ENCODE results near the gene ST8SIA5.

Gene ST8SIA5

GRCh38 chr18:46711444-46711863 is 45.4 kb downstream of the ST8SIA5 start:
- DNase-seq (ENCODE audit: low read depth in 3 of 3), result no peak

GRCh38 chr18:46706968-46707367 is 49.9 kb downstream of the ST8SIA5 start:
- DNase-seq (ENCODE audit: low read depth in 3 of 3), result no peak

DNA sequence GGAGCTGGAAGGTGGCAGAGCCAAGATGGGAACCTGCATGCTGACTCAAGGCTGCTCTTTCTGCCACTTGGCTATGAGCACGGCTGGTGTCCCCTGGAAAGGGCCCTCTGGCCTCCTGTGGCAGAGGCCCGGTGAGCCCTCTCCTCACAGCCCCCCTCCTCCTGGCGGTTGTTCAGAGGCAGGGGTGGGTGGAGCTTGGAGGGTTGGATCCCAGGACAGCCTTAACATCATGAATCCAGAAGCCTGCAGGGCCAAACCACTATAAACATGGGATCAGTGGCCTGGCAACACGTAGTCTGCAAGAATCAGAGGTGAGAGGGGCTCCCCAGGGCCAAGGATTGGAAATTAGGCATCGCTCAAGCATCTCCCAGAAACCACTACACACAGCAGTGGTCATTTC is 51.3 kb downstream of the ST8SIA5 start:
- DNase-seq (ENCODE audit: low read depth in 3 of 3), result no peak

DNA sequence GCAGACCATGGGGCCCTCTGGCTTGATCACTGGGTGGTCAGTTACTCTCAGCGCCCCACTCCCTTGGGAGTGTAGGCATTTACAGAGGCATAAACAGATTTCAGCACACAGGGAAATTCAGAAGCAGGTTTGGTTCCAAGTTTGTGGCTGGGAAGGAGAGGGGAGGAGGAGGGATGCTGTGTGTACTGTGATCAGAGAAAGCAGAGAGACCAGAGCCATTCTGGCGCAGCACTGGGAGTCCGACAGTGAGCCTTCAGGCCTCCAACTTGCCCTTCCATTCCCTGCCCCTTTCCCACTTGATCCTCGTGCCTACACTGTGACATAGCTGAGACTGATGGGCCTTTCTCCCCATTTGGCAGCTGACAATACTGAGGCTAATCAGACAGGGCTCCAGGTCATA is 52.0 kb downstream of the ST8SIA5 start:
- no peak for DNase-seq (ENCODE audit: low read depth in 3 of 3)

- DNase-seq (ENCODE audit: low read depth in 3 of 3), result no peak
Observed at GRCh38 chr18:46704189-46704588, 52.7 kb downstream of the ST8SIA5 start.

GRCh38 chr18:46702471-46702870 is 54.4 kb downstream of the ST8SIA5 start:
- DNase-seq (ENCODE audit: low read depth in 3 of 3), result no peak

DNA sequence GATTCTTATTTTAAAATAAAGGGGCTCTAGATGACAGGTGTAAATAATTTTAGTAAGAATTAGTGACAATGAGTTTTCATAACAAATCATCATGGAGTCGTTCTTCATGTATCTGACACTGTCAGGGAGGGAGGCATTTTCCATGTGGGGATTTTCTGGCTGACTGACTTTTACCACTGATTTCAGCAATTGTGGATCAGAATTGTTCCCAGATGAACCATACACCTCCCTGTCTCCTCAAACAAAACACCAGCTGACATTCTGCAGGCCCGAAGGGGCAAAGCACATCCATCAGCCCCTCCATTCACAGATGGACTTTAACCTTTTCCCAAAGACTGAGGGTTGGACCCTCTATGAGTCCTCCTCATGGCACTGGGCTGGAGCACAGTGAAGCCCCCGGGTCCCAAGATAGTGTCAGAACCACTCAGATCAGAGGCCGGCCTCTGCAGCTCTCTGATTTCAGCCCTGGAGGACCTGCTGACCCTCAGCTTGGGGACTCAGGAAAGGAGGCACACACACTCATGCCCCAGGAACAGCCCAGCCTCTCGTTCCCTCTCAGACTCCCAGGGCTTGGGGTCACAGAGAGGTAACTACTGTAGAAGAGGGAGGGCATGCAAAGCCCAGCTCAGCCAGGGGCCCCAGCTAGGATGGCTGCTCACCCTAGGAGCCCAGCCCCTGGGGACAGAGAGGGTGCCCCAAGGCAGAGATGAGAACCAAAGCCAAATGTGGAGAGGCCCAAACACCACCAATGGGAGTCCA is 56.6 kb downstream of the ST8SIA5 start:
- no peak for DNase-seq (ENCODE audit: low read depth in 3 of 3)

DNA sequence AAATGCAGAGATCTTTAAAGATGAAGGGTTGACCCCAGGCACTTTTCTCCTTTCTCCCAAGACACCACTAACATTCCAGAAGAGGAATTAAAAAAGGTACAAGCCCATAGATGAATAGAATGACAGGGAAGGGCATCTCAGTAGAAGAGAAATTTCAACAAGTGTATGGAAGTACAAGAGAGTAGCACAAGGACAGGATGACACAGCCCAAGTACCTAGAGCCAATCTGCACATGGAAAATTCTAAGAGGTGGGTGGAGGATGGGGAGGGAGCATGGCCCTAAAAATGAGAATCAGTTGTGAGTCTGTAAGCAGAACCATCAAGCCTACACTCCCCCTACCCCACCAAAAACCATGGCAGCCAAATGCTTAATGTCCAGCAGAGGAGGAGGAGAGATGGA is 60.2 kb downstream of the ST8SIA5 start:
- no peak for DNase-seq (ENCODE audit: low read depth in 3 of 3)

DNA sequence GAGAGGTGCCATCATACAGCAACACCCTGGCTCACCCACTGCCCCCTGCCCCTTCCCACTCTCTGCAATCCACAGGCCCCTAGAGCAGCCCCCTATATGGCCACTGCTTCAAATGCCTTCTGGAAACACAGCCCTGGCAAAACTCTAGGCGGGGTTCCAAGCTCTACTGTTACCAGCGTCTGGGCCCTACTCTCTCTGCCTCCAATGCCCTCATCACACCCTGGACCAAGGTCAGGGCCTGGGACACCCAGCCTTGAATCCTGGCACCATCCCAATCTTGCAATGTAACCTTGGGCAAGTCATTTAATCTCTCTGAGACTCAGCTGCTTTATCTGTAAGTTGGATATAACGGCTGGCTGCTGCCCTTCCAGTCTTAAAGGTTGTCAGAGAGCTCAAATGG is 60.6 kb downstream of the ST8SIA5 start:
- DNase-seq (ENCODE audit: low read depth in 3 of 3), result no peak

DNA sequence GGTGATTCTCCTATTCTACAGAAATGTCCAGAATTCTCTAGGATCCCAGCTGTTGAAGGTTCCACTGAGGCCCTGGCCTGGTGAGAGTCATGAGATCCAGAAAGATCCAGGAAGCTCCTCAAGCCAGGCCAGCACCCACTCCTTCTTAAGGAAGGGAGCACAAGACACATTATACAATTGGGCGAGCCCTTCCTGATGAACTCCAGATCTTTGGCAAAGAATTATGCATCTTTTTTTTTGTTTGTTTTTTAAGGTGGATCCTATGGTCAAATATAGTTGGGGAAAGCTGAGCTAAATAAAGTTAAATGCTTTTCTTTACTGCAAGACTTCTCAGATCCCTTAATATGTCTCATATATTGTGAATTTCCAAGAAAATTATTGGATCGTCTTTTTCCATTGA is 62.9 kb downstream of the ST8SIA5 start:
- DNase-seq (ENCODE audit: low read depth in 3 of 3), result no peak

- DNase-seq (ENCODE audit: low read depth in 3 of 3), result no peak
Observed at GRCh38 chr18:46688853-46689525, 67.9 kb downstream of the ST8SIA5 start.

DNA sequence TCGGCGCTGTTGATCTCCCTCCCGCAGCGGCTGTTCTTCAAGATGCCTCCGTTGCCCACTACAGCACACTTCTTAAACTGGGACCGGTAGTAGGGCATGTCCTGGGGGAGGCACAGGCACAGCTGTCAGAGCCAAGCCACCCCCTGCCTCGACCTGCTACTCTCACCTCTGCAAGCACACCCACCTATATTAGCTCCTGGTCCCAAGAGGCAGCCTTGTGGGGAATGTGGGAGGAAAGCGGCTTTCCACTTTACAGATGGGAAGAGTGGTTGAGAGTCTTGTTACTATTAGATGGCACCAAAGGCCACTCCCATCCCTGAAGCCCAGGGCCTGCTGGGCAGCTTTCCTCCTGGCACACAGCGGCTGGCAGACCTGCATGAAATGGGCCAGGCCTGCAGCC is 70.7 kb downstream of the ST8SIA5 start:
- no peak for DNase-seq (ENCODE audit: low read depth in 3 of 3)

GRCh38 chr18:46683252-46683651 is 73.6 kb downstream of the ST8SIA5 start:
- DNase-seq (ENCODE audit: low read depth in 3 of 3), result no peak

GRCh38 chr18:46680784-46681695 is 75.8 kb downstream of the ST8SIA5 start:
- DNase-seq (ENCODE audit: low read depth in 3 of 3), result no peak

DNA sequence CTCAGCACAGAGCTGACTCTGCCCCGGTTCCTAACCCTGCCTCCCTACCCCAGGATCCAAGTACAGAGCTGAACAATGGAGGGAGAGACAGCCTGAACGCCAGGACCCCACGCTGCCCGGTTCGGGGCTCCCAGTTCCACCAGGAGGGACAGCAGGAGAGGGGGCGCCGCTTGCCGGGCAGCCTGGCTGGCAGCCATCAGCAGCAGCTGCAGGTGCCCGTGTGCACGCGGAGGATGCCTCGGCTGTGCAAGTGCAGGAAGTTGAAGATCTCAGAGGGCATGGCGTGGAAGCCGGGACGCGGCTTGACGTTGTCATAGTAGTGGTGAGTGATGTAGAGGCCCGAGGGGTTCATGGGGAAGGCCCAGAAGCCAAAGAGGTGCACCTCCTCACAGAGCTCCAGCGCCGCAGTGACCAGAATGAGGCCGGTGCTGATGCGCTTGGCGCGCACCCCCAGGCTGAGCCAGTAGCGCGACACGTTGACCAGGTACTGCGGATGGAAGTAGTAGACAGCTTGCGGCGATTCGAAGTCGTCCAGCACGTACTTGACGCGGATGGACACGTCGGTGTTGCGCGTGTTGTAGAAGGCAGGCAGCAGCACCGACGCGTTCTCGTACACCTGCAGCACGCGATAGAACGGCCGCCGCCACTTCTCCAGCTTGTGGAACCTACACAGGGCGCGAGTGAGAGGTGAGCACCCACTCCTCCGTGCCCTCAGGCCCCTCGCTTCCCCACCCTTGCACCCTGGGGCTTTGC is 76.8 kb downstream of the ST8SIA5 start:
- DNase-seq (ENCODE audit: low read depth in 3 of 3), result no peak

GRCh38 chr18:46678785-46679399 is 78.0 kb downstream of the ST8SIA5 start:
- DNase-seq (ENCODE audit: low read depth in 3 of 3), result no peak

DNA sequence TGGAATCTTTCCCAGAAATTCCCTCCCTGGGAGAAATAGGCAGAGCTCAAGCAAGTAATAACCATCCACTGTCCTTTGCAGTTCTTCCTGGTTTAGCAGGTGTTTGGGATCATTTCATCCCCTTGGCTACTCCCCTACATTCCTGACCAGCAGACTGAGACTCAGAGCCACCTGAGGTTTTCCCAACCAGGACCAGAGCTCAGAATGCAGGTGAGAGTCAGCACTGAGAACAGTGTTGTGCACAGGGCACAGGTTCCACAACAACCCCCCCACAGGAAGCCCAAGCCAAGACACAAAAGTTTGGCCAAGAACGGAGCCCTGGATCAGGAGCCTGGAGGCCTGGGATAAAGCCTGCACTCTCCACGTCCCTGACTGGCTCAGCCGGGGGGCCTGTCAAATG is 78.8 kb downstream of the ST8SIA5 start:
- no peak for DNase-seq (ENCODE audit: low read depth in 3 of 3)

GRCh38 chr18:46677611-46678010 is 79.2 kb downstream of the ST8SIA5 start:
- no peak for DNase-seq (ENCODE audit: low read depth in 3 of 3)

DNA sequence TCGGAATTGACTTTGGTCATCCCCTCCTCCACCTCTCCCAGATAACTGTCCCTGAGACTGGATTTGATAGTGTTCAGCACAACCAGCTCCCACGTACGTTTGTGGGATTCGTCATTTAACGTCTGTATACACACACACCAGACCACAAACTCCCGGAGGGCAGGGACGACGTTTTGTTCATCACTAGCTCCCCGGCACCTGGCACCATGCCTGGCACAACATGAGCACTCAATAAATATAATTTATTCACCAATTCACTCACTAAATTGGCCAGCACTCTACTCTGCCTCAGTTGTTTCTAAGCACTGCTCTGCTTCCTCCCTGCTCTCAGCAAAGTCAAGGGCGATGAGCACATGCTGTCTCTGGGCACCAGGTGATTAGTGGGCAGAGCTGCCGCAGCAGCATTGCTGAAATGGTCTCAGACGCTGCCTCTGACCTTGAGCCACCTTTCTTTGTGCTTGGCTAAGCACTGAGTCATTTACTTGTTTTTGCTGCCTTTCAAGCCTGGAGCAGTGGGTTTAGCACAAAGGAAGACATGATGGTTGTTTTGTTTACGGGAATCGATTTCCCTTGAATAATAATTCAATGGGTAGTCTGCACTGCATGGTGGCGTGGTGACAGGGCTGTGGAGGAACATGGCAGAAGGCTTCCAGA is 80.5 kb downstream of the ST8SIA5 start:
- no peak for DNase-seq (ENCODE audit: low read depth in 3 of 3)

- no peak for DNase-seq (ENCODE audit: low read depth in 3 of 3)
Observed at GRCh38 chr18:46675112-46675511, 81.7 kb downstream of the ST8SIA5 start.
